Activated gamma-delta T cell treated with Interleukin-2 at 50 U/mL for 16 hours (primary cell): ENCODE measurements around the gene SEMA6D.

Source experiments
- DNase-seq: peaks from one replicate; pipeline ENCODE4 v3.0.0-alpha.2; 2020

Gene SEMA6D

DNA sequence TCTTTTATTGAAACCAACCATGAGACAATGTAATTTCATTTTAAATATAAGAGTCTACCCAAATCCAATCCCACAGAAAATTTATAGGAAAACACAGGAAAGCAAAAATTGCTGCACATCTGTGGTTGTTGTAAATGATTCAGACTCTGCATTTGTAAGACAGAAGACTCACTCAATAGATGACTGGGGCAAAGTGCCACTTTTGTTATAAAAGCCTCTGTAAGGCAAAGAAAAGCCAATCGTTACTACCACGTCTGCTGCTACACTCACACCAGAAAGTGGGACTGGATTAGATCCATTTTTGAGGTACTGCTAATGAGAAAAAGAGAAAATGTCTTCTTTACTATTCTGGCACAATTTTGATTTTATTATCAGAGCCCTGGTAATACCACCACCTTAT lies 74.9 kb downstream of the SEMA6D start:
- DNase-seq = no peak

DNA sequence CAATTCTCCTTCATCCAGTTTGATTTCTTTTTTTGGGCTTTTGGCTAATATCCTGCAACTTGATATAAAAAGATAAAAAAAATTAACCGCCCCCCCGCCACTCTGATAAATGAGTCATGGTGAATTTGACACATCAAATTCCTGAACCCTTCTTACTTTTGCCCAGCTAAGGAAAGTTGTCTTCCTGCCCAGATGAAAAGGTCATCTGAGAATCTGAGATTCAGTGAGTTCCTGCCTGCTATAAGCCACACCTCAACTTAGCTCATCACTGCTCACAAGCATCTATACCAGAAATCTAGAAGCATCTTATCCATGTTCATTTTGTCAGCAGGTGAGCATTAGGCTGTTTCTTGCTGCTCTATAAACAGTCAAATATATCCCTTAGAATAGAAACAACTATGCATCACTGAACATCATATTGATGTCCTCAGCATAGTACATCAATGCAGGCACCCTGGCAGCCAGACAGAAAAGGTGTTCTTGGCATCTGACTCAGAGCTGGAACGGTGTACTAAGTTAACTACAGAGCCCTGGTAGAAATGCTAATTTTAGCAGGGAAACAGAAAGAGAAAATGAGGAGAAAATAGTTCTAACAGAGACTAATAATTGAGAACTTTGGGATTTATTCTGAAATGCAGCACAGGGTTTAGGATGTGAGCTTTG lies 77.1 kb downstream of the SEMA6D start:
- DNase-seq = no peak

DNA sequence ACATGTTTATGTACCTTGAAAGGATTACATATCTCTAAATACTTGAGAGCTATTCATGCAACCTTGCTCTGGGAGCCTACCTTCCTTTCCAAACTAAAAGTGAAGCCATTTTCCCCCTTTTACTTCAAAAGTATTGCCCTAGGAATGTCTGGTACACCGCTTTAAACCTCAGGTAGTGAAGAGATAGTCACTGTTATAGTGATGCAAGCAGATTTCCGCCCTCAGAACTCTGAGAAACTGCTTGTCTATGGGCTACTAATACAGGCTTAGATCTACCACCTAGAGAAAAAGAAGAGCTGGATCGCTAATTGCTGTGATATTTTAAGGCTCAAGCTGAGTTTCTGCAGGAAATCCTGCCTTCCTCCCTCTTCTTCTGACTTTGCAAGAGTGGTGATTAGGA lies 78.6 kb downstream of the SEMA6D start:
- no peak for DNase-seq

DNA sequence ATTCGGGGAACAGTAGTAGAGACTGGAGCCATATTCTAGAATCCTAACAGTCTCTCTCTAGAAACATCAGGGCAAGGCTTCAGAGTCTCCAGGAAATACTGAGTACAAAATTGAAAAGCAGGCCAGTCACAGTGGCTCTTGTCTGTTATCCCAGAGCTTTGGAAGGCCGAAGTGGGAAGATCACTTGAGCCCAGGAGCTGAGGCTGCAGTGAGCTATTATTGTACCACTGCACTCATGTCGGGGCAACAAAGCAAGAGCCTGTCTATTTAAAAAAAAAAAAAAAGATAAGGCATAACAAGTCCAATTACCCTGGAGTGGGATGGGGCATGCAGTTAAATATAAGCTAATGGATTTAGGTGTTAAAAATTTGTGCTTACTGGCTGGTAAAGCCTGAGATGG lies 79.0 kb downstream of the SEMA6D start:
- no peak for DNase-seq

GRCh38 chr15:47796830-47797229 lies 79.5 kb downstream of the SEMA6D start:
- no peak for DNase-seq

DNA sequence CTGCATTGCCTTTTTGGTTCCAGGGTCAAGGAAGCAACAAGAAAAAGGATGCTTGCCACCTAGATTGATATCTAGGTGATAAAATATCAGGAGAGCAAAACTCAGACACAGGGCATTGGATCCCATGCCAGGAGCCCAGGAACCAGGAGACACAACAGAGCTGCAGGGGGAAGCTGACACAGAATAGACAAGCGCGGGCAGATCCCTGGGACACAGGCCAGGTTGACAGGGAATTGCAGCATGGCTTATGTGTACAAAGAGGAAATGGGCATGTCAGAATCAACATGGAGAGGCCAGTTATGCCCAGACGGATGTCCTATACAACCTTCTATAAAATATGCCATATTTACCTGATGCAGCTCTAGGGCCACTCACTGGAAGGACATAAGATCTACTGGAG lies 84.2 kb downstream of the SEMA6D start:
- DNase-seq = no peak

DNA sequence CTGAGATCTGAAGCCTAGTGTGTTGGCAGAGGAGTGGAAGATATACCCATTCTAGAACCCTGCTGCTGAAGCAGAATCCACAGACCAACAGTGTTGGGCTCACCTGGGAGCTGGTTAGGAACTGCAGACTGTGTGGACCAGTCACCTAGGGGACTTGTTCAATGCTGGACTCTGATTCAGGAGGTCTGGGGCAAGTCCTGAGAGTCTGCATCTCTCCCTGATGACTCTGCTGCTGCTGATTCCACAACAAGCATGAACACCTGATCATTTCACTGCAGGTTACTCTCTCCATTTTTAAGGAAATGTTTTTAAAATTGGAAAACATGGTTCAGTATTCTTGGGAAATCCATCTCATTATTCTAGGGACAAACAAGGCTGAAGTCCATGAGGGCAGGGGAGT lies 84.9 kb downstream of the SEMA6D start:
- no peak for DNase-seq

- no peak for DNase-seq
Measured at GRCh38 chr15:47803767-47804166, 86.5 kb downstream of the SEMA6D start.

GRCh38 chr15:47804733-47805132 lies 87.4 kb downstream of the SEMA6D start:
- no peak for DNase-seq

DNA sequence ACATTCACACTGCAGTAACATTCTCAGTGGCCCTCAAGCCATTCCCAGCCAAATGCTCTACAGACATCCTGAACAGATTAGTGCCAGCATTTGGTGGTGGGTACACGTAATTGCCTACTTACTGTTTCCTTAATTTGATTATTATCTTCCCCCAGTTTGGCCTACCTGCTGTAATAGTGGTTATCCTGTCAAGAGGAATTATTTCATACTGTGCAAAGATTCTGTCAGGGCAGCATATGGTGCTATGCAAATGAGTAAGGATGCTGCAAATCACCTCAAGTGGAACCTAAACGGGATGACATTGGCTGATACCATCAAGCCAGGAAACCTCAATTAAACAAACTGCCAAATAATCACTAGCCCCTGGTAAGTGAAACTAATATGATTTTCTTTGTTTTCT lies 88.7 kb downstream of the SEMA6D start:
- no peak for DNase-seq

DNA sequence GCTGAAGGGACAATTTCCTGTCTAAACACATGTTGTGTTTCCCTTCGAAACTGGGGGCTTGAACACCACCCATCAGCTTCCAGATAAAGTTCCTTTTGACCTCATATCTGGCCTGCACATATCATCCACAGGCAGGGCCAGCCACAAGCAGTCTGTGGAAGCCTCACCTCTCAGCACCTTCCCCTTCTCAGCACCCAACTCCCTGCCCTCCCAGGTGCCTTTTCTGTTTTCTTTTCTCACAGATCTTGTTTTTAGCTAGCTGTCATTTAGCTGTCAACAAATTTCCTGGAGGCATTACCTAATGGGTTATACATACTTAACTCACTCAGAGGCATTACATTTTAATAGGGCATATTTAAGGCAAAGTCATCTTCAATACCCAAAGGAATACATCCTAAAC lies 93.9 kb downstream of the SEMA6D start:
- no peak for DNase-seq

GRCh38 chr15:47812470-47812999 lies 95.2 kb downstream of the SEMA6D start:
- DNase-seq = no peak

- no peak for DNase-seq
Measured at GRCh38 chr15:47813748-47814384, 96.6 kb downstream of the SEMA6D start.

DNA sequence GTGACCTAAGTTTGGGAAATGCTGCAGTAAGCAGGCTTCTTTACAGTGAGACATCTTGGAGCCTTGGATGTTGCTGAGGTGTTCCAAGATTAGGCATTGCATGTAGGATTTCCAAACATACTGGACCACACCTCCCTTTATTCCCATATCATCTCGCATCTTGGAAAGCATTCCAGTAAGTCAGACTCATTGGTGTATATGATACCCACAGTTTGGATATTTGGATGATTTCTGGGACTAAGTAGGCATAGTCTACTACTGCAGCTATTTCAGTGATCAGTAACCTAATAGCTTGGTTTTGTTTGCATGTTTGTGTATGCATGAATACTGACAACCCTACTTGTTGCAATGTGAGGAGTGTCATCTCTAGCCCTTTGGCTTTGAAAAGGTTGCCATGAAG lies 97.3 kb downstream of the SEMA6D start:
- no peak for DNase-seq

DNA sequence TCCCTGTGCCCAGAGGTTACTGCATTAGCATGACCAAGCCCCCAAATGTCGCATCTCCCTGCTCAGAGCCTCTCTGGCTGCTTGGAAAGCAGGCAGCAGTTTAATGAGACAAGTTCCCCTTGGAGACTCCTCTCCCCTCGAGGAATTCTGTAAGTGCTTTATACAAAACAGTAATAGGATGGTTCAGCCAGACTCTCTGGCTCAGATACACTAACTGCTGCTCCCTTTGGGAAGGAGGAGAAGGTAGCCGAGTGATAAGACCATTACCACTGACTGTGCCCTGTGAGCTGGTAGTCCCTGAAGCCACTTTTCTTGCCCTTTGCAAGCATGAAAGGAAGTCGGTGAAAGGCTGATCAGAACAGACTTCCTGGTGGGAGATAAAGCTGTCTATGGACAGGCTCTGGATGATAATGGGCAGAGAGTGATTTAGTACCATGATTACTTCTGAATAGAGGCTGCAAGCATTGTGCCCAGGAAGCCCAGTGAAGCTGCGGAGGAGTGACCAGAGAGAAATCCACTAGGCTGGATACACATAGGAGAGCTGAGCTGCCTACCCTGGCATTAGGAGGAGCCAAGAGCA lies 100.8 kb downstream of the SEMA6D start:
- DNase-seq = no peak

- DNase-seq = no peak
Measured at GRCh38 chr15:47819158-47819557, 101.9 kb downstream of the SEMA6D start.

GRCh38 chr15:47820057-47820746 lies 102.9 kb downstream of the SEMA6D start:
- DNase-seq = no peak

DNA sequence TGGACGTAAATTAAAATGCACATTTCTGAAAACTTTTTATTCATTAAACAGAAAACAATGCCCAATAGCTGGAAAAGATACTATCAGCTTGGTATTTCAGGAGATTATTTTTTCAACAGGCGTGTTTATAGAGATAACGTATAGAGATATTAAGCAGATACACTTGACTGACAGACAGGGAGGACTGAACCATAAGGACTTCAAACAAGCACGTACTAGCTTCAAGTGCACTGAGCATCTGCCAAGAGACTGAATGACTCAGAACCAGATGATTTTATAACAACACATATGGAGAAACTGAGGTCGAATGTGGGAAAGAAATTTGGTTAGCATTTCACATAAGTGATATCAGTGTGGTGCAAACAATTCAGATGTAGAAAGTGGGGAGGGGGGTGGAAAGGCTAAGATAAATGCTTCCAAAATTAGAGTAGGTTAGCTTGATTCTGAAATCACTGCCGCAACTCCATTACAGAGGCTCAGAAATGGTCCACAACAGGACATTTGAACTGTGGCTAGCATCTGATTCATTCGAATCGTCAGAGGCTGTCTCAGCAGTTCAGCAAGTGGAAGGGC lies 103.5 kb downstream of the SEMA6D start:
- DNase-seq = no peak

DNA sequence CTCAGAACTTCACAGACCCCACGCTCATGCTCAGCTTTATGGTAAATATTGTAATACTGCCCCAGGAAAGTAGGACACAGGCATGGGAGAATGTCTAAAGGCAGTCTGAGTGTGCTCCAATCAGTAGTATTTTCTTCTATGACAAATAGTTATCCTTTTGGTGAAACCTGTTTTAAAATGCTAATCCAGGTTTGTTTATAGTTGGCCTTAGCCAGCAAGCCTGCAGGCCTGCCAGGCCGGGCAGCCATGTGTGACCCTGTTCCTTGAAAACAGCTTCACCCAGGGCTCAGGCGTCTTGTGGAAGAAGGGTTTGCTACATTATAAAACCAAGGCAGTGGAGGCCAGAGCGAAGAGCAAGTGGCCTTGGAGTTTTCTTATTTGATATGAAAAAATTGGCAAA lies 104.7 kb downstream of the SEMA6D start:
- no peak for DNase-seq
